Gastrocnemius medialis (tissue), 4 donors: ENCODE data around the gene ITPK1.

ENCODE experiments used
- POLR2A ChIP-seq, 2 donors: fragments of 450-650 bp; IDR thresholded peaks; one replicate each; pipeline ENCODE4 v1.6.1; 2017; ENCODE audit warnings: antibody characterized with exemption in 2 of 2, mild to moderate bottlenecking in 2 of 2, moderate library complexity in 2 of 2
- TF ChIP-seq, protein P1 (sequence below), 5 experiments: fragments of 450-650 bp in 3 of 5; fragments of 200-600 bp in 2 of 5; sonication (generic) in 2 of 5; IDR thresholded peaks in 4 of 5; conservative IDR thresholded peaks in 1 of 5; 1 replicate in 4 of 5; 2 replicates in 1 of 5; pipeline ENCODE4 v1.5.1; 2016 to 2019; ENCODE audit warnings: antibody characterized with exemption in 5 of 5, mild to moderate bottlenecking in 3 of 5, moderate library complexity in 3 of 5

DNA sequence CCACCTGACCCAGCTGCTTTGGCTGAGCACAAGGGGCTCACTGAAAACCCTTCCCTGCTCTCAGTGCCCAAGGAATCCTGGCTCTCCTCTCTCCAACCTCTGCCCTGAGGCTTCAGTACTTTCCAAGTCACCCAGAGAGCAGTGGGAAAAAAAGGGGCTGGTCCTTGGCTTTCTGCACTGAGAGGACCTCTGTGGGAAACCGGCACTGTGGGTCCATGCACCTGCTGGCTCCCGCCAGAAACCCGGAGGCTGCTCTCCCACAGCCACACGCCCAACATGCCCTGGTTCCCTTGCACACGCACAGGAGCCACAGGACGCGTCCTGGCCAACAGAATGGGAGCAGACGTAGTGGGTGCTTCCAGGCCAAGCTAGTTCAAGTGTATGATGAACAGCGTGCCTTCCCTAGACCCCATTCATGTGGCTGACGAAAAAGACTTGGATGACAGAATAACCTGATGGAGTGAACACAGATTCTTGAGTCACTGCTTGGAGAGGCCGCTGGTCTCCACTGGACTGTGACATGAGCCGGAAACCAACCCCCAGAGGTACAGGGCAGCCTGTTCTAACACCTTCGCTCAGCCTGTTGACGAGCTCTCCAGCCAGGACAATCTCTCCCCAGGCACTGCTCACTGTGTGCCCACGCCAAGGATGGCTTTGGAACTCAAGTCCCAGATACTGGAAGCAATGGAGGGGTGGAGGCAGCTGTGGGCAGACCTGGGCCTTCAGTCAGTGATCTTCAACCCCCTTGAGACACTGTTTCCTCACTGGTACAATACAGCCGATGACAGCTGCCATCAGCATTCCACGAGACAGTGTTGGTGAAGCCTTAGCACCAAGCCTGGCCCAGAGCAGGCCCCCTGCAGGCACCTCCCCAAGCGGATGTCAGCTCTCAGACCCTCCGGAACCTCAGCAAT, 87.7 kb downstream of the ITPK1 start:
- TF ChIP-seq, protein P1, sequence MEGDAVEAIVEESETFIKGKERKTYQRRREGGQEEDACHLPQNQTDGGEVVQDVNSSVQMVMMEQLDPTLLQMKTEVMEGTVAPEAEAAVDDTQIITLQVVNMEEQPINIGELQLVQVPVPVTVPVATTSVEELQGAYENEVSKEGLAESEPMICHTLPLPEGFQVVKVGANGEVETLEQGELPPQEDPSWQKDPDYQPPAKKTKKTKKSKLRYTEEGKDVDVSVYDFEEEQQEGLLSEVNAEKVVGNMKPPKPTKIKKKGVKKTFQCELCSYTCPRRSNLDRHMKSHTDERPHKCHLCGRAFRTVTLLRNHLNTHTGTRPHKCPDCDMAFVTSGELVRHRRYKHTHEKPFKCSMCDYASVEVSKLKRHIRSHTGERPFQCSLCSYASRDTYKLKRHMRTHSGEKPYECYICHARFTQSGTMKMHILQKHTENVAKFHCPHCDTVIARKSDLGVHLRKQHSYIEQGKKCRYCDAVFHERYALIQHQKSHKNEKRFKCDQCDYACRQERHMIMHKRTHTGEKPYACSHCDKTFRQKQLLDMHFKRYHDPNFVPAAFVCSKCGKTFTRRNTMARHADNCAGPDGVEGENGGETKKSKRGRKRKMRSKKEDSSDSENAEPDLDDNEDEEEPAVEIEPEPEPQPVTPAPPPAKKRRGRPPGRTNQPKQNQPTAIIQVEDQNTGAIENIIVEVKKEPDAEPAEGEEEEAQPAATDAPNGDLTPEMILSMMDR (IDR thresholded peaks at IDR 0.05 in 4 of 5, conservative IDR thresholded peaks at IDR 0.05 in 1 of 5) = no peak
- TF ChIP-seq POLR2A (IDR thresholded peaks at IDR 0.05) = no peak
